Transverse colon (tissue), 4 donors: ENCODE data around the gene ZNF496.

Experiments used
- POLR2AphosphoS5 ChIP-seq, 3 donors: sonication (generic); formaldehyde crosslinking; IDR thresholded peaks; one replicate each; pipeline ENCODE4 v1.6.1; 2016; ENCODE audit warnings: antibody characterized with exemption in 3 of 3
- TF ChIP-seq, protein P1 (sequence below), 5 experiments: fragments of 200-600 bp in 3 of 5; fragments of 450-650 bp in 2 of 5; sonication (generic) in 3 of 5; IDR thresholded peaks; 1 replicate in 2 of 5; 2 replicates in 3 of 5; pipeline ENCODE4 v1.5.1; 2016 to 2017; ENCODE audit warnings: antibody characterized with exemption in 5 of 5, inconsistent platforms in 3 of 5, mild to moderate bottlenecking in 2 of 5, moderate library complexity in 1 of 5

DNA sequence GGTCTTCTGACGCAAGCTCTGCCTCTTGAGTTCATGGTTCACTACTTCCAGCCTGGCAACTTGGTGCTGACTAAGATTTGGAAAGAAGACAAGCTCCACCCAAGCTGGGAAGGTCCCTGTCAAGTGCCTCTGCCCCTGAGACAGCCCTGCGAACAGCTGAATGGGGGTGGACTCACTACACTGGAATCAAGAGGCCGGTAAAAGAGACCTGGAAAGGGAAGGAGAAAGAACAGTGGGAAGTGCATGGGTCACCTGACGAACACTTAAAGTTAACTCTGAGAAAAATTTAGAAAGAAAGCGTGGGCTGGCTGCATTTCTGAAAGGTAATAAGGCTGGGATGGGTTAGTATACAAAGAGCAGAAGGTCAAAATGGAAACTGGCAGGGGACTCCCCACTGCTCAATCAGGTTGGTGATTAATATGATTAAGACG is 26.1 kb upstream of the ZNF496 start:
- TF ChIP-seq, protein P1, sequence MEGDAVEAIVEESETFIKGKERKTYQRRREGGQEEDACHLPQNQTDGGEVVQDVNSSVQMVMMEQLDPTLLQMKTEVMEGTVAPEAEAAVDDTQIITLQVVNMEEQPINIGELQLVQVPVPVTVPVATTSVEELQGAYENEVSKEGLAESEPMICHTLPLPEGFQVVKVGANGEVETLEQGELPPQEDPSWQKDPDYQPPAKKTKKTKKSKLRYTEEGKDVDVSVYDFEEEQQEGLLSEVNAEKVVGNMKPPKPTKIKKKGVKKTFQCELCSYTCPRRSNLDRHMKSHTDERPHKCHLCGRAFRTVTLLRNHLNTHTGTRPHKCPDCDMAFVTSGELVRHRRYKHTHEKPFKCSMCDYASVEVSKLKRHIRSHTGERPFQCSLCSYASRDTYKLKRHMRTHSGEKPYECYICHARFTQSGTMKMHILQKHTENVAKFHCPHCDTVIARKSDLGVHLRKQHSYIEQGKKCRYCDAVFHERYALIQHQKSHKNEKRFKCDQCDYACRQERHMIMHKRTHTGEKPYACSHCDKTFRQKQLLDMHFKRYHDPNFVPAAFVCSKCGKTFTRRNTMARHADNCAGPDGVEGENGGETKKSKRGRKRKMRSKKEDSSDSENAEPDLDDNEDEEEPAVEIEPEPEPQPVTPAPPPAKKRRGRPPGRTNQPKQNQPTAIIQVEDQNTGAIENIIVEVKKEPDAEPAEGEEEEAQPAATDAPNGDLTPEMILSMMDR (IDR thresholded peaks at IDR 0.05) = no peak
- no peak for TF ChIP-seq POLR2AphosphoS5 (IDR thresholded peaks at IDR 0.05)
